ENCODE data around the gene SNX25.

DNA sequence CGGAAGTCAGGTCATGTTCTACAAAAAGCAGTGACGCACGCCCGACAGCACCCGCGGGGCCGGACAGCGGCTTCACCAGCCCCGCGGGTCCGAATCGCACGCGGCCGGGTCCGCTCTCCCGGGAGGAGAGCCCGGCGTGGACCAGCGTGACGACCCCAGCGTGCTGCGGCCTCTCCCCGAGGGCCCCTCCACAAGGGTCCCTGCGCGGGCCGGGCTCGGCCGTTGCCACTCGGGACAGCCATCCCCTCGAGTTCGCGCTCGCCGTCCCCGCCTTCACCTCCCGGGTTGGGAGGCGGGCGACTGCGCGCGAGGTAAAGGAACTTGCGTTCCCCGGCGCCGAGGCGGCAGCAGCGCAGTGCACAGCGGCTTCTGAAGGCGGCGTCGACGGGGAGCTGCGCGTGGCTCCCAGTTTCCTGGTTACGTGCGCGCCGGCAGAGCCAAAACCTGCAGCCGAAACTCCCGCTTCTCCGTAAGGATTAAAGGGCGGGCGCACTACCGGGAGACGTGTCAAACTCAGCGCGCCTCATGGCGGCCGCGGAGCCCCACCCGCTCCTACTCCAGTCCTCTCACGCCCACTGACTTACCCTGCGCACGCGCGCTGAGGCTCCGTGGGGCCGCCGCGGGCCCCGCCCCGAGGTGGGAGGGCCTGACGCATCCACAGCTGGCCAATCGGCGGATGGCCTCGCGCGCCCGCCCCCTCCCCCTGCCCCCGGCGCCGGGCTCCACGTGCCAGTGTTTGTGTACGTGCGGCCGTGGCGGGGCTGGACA, 186.7 kb downstream of the SNX25 start:
- TF ChIP-seq, protein P1, sequence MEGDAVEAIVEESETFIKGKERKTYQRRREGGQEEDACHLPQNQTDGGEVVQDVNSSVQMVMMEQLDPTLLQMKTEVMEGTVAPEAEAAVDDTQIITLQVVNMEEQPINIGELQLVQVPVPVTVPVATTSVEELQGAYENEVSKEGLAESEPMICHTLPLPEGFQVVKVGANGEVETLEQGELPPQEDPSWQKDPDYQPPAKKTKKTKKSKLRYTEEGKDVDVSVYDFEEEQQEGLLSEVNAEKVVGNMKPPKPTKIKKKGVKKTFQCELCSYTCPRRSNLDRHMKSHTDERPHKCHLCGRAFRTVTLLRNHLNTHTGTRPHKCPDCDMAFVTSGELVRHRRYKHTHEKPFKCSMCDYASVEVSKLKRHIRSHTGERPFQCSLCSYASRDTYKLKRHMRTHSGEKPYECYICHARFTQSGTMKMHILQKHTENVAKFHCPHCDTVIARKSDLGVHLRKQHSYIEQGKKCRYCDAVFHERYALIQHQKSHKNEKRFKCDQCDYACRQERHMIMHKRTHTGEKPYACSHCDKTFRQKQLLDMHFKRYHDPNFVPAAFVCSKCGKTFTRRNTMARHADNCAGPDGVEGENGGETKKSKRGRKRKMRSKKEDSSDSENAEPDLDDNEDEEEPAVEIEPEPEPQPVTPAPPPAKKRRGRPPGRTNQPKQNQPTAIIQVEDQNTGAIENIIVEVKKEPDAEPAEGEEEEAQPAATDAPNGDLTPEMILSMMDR (IDR thresholded peaks at IDR 0.05; ENCODE audit: poor library complexity, severe bottlenecking): peak; percentile 38
- TF ChIP-seq POLR2AphosphoS5 (IDR thresholded peaks at IDR 0.05): peak; percentile 64

Data from neural cell (in vitro differentiated cells).